HUES64 (cell line): ENCODE measurements around the gene DYNC1H1.
"Not testable (repeated sequence)": the region's sequence is repeated elsewhere in the genome, so short reads cannot be mapped to it uniquely, and the experiment has no call there.

Source experiments
- H3K27ac ChIP-seq: 2 replicates; pipeline ENCODE4 v1.7.0; 2013; ENCODE audit warnings: low read depth, low read length, inconsistent platforms
- H3K27me3 ChIP-seq: 2 replicates; pipeline ENCODE4 v1.6.1; 2013; ENCODE audit warnings: mild to moderate bottlenecking, low read length; ENCODE audit not compliant: insufficient read depth
- H3K36me3 ChIP-seq: 2 replicates; pipeline ENCODE4 v1.6.1; 2013; ENCODE audit warnings: mild to moderate bottlenecking, low read length; ENCODE audit not compliant: insufficient read depth
- H3K4me1 ChIP-seq: 2 replicates; pipeline ENCODE4 v1.6.1; 2013; ENCODE audit warnings: mild to moderate bottlenecking, low read length, moderate library complexity; ENCODE audit not compliant: insufficient read depth
- H3K4me3 ChIP-seq: 2 replicates; pipeline ENCODE4 v1.5.1; 2013; ENCODE audit warnings: mild to moderate bottlenecking, low read length, moderate library complexity
- H3K9ac ChIP-seq: 2 replicates; pipeline ENCODE4 v1.6.1; 2013; ENCODE audit warnings: mild to moderate bottlenecking, low read depth, low read length
- H3K9me3 ChIP-seq: 2 replicates; pipeline ENCODE4 v1.6.1; 2013; ENCODE audit warnings: low read depth, low read length; ENCODE audit not compliant: insufficient read depth
- WGBS: fragments of 150-250, 120-280 bp; methylation state at CpG from one replicate; pipeline ENCODE4 v1.1.7; 2013; ENCODE audit warnings: missing lambda C conversion rate; 5-methylcytosine and 5-hydroxymethylcytosine counted together

DYNC1H1 gene

GRCh38 chr14:102074415-102074964 is 110.1 kb downstream of the DYNC1H1 start:
- Histone ChIP-seq H3K27me3 (no peaks in the 10 kb centered on the region), H3K9me3 (no peaks in the 10 kb centered on the region), H3K36me3 (peaks cover 17% of the 10 kb centered on the region), H3K9ac (no peak overlapping the region), H3K4me3 (no peak overlapping the region), H3K4me1 (no peaks in the 10 kb centered on the region), H3K27ac (no peak overlapping the region)
- WGBS = 96% methylated on average over 4 of the region's 4 CpGs

GRCh38 chr14:102075155-102075554 is 110.8 kb downstream of the DYNC1H1 start:
- no peak overlapping the region for H3K4me3 ChIP-seq
- H3K27ac ChIP-seq = no peak overlapping the region
- H3K27me3 ChIP-seq = no peaks in the 10 kb centered on the region
- H3K9ac ChIP-seq = no peak overlapping the region
- H3K9me3 ChIP-seq = no peaks in the 10 kb centered on the region
- WGBS = 91% methylated on average over 4 of the region's 4 CpGs
- no peaks in the 10 kb centered on the region for H3K4me1 ChIP-seq
- H3K36me3 ChIP-seq = peaks cover 24% of the 10 kb centered on the region

GRCh38 chr14:102077382-102077709 is 113.0 kb downstream of the DYNC1H1 start:
- Histone ChIP-seq H3K9me3 (no peaks in the 10 kb centered on the region), H3K4me1 (no peaks in the 10 kb centered on the region), H3K27ac (no peak overlapping the region), H3K9ac (no peak overlapping the region), H3K27me3 (no peaks in the 10 kb centered on the region), H3K36me3 (peaks cover 46% of the 10 kb centered on the region), H3K4me3 (no peak overlapping the region)
- WGBS = 77% methylated on average over 5 of the region's 5 CpGs

- WGBS = 93% methylated on average over 11 of the region's 11 CpGs
- peaks cover 56% of the 10 kb centered on the region for H3K36me3 ChIP-seq
- H3K4me1 ChIP-seq, H3K9ac ChIP-seq, H3K27me3 ChIP-seq, H3K27ac ChIP-seq, H3K9me3 ChIP-seq, H3K4me3 ChIP-seq: not testable (repeated sequence)
Observed at GRCh38 chr14:102078361-102078791, 114.0 kb downstream of the DYNC1H1 start.

GRCh38 chr14:102078831-102079699 is 114.7 kb downstream of the DYNC1H1 start:
- Histone ChIP-seq H3K4me1 (no peaks in the 10 kb centered on the region; the same call in 1 of the 2 replicates), H3K27ac (no peak overlapping the region)

GRCh38 chr14:102079700-102079979 is 115.3 kb downstream of the DYNC1H1 start:
- H3K27me3 ChIP-seq = no peaks in the 10 kb centered on the region
- peaks cover 5% of the 10 kb centered on the region; the same call in 1 of the 2 replicates for H3K4me1 ChIP-seq
- H3K36me3 ChIP-seq = peaks cover 68% of the 10 kb centered on the region
- no peaks in the 10 kb centered on the region for H3K9me3 ChIP-seq
- no peak overlapping the region for H3K9ac ChIP-seq
- H3K4me3 ChIP-seq = no peak overlapping the region
- no peak overlapping the region for H3K27ac ChIP-seq

More at GRCh38 chr14:102078831-102079699, 114.7 kb downstream of the DYNC1H1 start:
- WGBS = 94% methylated on average over 10 of the region's 10 CpGs
- H3K27me3 ChIP-seq = no peaks in the 10 kb centered on the region
- H3K36me3 ChIP-seq = peaks cover 63% of the 10 kb centered on the region
- H3K9ac ChIP-seq = no peak overlapping the region
- H3K4me3 ChIP-seq = no peak overlapping the region
- no peaks in the 10 kb centered on the region for H3K9me3 ChIP-seq

- H3K9me3 ChIP-seq = no peaks in the 10 kb centered on the region
- no peaks in the 10 kb centered on the region for H3K27me3 ChIP-seq
- peaks cover 13% of the 10 kb centered on the region; the same call in 1 of the 2 replicates for H3K4me1 ChIP-seq
- H3K9ac ChIP-seq = no peak overlapping the region
- peaks cover 76% of the 10 kb centered on the region for H3K36me3 ChIP-seq
- no peak overlapping the region for H3K4me3 ChIP-seq
- no peak overlapping the region for H3K27ac ChIP-seq
- WGBS = 92% methylated on average over 14 of the region's 14 CpGs
Observed at GRCh38 chr14:102080183-102081080, 116.1 kb downstream of the DYNC1H1 start.

- no peaks in the 10 kb centered on the region for H3K27me3 ChIP-seq
- peaks cover 14% of the 10 kb centered on the region; the same call in 1 of the 2 replicates for H3K4me1 ChIP-seq
- no peaks in the 10 kb centered on the region for H3K9me3 ChIP-seq
- 98% methylated on average over 7 of the region's 7 CpGs for WGBS
- no peak overlapping the region for H3K4me3 ChIP-seq
- peaks cover 84% of the 10 kb centered on the region for H3K36me3 ChIP-seq
- no peak overlapping the region for H3K27ac ChIP-seq
- no peak overlapping the region for H3K9ac ChIP-seq
Observed at GRCh38 chr14:102081231-102082080, 117.1 kb downstream of the DYNC1H1 start.

GRCh38 chr14:102084522-102084921 is 120.1 kb downstream of the DYNC1H1 start:
- H3K4me1 ChIP-seq = peaks cover 21% of the 10 kb centered on the region; the same call in 1 of the 2 replicates
- 94% methylated on average over 5 of the region's 5 CpGs for WGBS
- peaks cover 66% of the 10 kb centered on the region for H3K36me3 ChIP-seq
- peak overlapping the region; percentile 10; the same call in 1 of the 2 replicates for H3K9ac ChIP-seq
- H3K27me3 ChIP-seq, H3K9me3 ChIP-seq, H3K27ac ChIP-seq: not testable (repeated sequence)
- peak overlapping the region; percentile 87; the same call in 1 of the 2 replicates for H3K4me3 ChIP-seq

- Histone ChIP-seq H3K4me3 (peak overlapping the region; percentile 87), H3K4me1 (peaks cover 21% of the 10 kb centered on the region; the same call in 1 of the 2 replicates), H3K9ac (peak overlapping the region; percentile 91; the same call in 1 of the 2 replicates), H3K27me3 (no peaks in the 10 kb centered on the region), H3K9me3 (no peaks in the 10 kb centered on the region), H3K27ac (no peak overlapping the region), H3K36me3 (peaks cover 62% of the 10 kb centered on the region)
- WGBS = 96% methylated on average over 6 of the region's 6 CpGs
Observed at GRCh38 chr14:102084931-102085330, 120.6 kb downstream of the DYNC1H1 start.
